OCI-LY1 (cell line): ENCODE results near the gene SSX4B.

ENCODE experiments used
- H2AFZ ChIP-seq: fragments of 200-600 bp; sonication (generic), shearing (Covaris generic); 2 replicates; pipeline ENCODE4 v1.6.0; 2014; ENCODE audit warnings: antibody characterized with exemption, mild to moderate bottlenecking, low read length
- H3F3A ChIP-seq: fragments of 200-600 bp; sonication (generic), shearing (Covaris generic); 2 replicates; pipeline ENCODE4 v1.6.0; 2014; ENCODE audit warnings: mild to moderate bottlenecking, antibody characterized with exemption, low read length, moderate library complexity; ENCODE audit not compliant: insufficient read depth
- H3K27ac ChIP-seq: fragments of 200-600 bp; sonication (generic); 2 replicates; pipeline ENCODE4 v1.5.1; 2014; ENCODE audit warnings: low read length, mixed run types, mild to moderate bottlenecking, low read depth; ENCODE audit not compliant: poor library complexity, severe bottlenecking
- H3K27me3 ChIP-seq: fragments of 200-600 bp; sonication (generic); 2 replicates; pipeline ENCODE4 v1.6.0; 2014; ENCODE audit warnings: antibody characterized with exemption, mild to moderate bottlenecking, low read length, moderate library complexity; ENCODE audit not compliant: insufficient read depth
- H3K36me3 ChIP-seq: fragments of 200-600 bp; sonication (generic); 2 replicates; pipeline ENCODE4 v1.6.1; 2014; ENCODE audit warnings: mild to moderate bottlenecking, antibody characterized with exemption, low read length, moderate library complexity, mixed read lengths; ENCODE audit not compliant: insufficient read depth
- H3K4me1 ChIP-seq: fragments of 200-600 bp; sonication (generic); 2 replicates; pipeline ENCODE4 v1.5.1; 2014; ENCODE audit warnings: mild to moderate bottlenecking, low read length, moderate library complexity; ENCODE audit not compliant: insufficient read depth, severe bottlenecking
- H3K4me2 ChIP-seq: fragments of 200-600 bp; sonication (generic), shearing (Covaris generic); 2 replicates; pipeline ENCODE4 v1.6.1; 2014; ENCODE audit warnings: low read length
- H3K4me3 ChIP-seq: fragments of 200-600 bp; sonication (generic); 2 replicates; pipeline ENCODE4 v1.5.1; 2014; ENCODE audit warnings: low read length, low read depth, mild to moderate bottlenecking, mixed read lengths; ENCODE audit not compliant: poor library complexity, severe bottlenecking
- H3K79me2 ChIP-seq: fragments of 200-600 bp; shearing (Covaris generic); 2 replicates; pipeline ENCODE4 v1.6.1; 2016; ENCODE audit warnings: mixed run types, low read length, mixed read lengths; ENCODE audit not compliant: insufficient read depth
- H3K9ac ChIP-seq: fragments of 200-600 bp; sonication (generic), shearing (Covaris generic); 2 replicates; pipeline ENCODE4 v1.6.1; 2014; ENCODE audit warnings: mild to moderate bottlenecking, low read length, mixed read lengths
- H3K9me2 ChIP-seq: fragments of 200-600 bp; sonication (generic), shearing (Covaris generic); 2 replicates; pipeline ENCODE4 v1.6.1; 2014; ENCODE audit warnings: low read depth, mild to moderate bottlenecking, low read length, mixed read lengths
- H3K9me3 ChIP-seq: fragments of 200-600 bp; shearing (Covaris generic); 2 replicates; pipeline ENCODE4 v1.6.1; 2014; ENCODE audit warnings: low read length, mixed read lengths
- H4K20me1 ChIP-seq: fragments of 200-600 bp; sonication (generic), shearing (Covaris generic); 2 replicates; pipeline ENCODE4 v1.6.0; 2016; ENCODE audit warnings: mild to moderate bottlenecking, low read length; ENCODE audit not compliant: insufficient read depth
- CTCF ChIP-seq: fragments of 200-600 bp; sonication (generic), shearing (Covaris generic); IDR thresholded peaks from 2 replicates; pipeline ENCODE4 v1.5.1; 2017; ENCODE audit warnings: mild to moderate bottlenecking, antibody characterized with exemption, low read length, moderate library complexity, mixed read lengths
- EZH2 ChIP-seq: fragments of 200-600 bp; sonication (generic), shearing (Covaris generic); IDR thresholded peaks from 2 replicates; pipeline ENCODE4 v1.8.0; 2017; ENCODE audit warnings: borderline replicate concordance, mixed run types, mild to moderate bottlenecking, antibody characterized with exemption, low read length, moderate library complexity, mixed read lengths

The SSX4B gene

GRCh38 chrX:48458711-48459110 lies 47.0 kb upstream of the SSX4B start:
- Histone ChIP-seq H3K4me2 (no peak overlapping the region), H2AFZ (no peak overlapping the region), H3K4me1 (no peaks in the 10 kb centered on the region), H4K20me1 (no peaks in the 10 kb centered on the region), H3K9ac (no peak overlapping the region), H3F3A (no peaks in the 10 kb centered on the region), H3K27ac (no peak overlapping the region), H3K4me3 (no peak overlapping the region), H3K36me3 (peaks cover 6% of the 10 kb centered on the region; the same call in 1 of the 2 replicates), H3K79me2 (no peaks in the 10 kb centered on the region), H3K9me3 (no peaks in the 10 kb centered on the region), H3K9me2 (no peaks in the 10 kb centered on the region), H3K27me3 (no peaks in the 10 kb centered on the region)
- TF ChIP-seq EZH2 (no peak), CTCF (no peak)

DNA sequence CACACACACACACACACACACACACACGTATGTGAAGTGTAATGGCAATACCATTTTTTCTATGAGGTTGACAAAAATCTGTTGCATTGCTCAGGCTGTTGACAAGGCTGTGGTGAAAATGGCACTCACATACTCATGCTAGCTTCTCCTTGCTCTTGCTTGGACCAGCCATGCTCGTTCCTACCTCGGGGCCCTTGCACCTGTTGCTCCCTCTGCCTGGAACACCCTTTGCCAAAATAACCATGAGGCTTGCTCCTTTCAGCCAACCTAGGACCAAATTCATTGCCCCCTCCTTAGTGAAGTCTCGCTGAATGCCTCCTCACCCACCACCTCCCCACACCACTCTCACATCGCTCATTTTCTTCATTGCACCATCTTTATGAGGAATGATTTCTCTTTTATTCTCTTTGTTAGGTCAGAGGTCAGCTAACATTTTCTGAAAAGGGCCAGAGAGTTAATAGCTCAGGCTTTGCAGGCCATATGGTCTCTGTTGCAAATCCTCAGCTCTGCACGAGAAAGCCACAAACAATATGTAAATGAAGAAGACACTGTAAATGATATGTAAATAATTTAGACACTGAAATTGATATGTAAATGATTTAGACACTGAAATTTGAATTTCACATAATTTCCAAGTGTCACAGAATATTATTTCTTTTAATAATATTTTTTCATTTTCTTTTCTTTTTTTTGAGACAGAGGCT lies 45.0 kb upstream of the SSX4B start:
- no peaks in the 10 kb centered on the region for H3K27me3 ChIP-seq
- H3F3A ChIP-seq, result no peaks in the 10 kb centered on the region
- no peak overlapping the region for H3K4me2 ChIP-seq
- peaks cover 6% of the 10 kb centered on the region; the same call in 1 of the 2 replicates for H3K36me3 ChIP-seq
- no peaks in the 10 kb centered on the region for H3K4me1 ChIP-seq
- no peaks in the 10 kb centered on the region for H4K20me1 ChIP-seq
- H3K9ac ChIP-seq, result no peak overlapping the region
- no peaks in the 10 kb centered on the region for H3K9me2 ChIP-seq
- H3K4me3 ChIP-seq, result no peak overlapping the region
- TF ChIP-seq EZH2, result no peak
- no peak for TF ChIP-seq CTCF
- no peak overlapping the region for H2AFZ ChIP-seq
- no peaks in the 10 kb centered on the region for H3K9me3 ChIP-seq
- H3K27ac ChIP-seq, result no peak overlapping the region
- H3K79me2 ChIP-seq, result no peaks in the 10 kb centered on the region

DNA sequence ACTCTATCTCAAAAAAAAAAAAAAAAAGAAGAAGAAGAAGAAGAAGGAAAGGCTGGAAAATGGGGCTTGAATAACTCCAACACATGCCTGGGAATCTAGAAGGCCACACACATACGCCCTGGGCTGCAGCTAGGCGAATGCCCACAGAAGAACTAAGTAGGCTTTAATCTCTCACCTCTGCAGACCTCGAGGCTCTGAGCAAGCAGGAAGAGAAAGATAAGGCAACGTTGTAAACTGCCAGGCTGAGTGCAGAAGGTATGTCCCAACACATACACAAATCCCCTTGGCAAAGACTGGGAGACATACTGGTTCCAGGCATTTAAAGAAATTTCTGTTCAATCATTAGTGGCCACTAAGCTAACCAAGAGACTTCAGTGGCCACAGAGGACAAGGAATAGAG lies 39.9 kb upstream of the SSX4B start:
- H2AFZ ChIP-seq, result no peak overlapping the region
- H3K79me2 ChIP-seq, result no peaks in the 10 kb centered on the region
- no peaks in the 10 kb centered on the region for H3F3A ChIP-seq
- H4K20me1 ChIP-seq, result no peaks in the 10 kb centered on the region
- no peaks in the 10 kb centered on the region for H3K9me2 ChIP-seq
- no peak for TF ChIP-seq CTCF
- no peak for TF ChIP-seq EZH2
- no peaks in the 10 kb centered on the region for H3K4me1 ChIP-seq
- no peaks in the 10 kb centered on the region for H3K36me3 ChIP-seq
- H3K27ac ChIP-seq, result no peak overlapping the region
- no peak overlapping the region for H3K4me3 ChIP-seq
- H3K4me2 ChIP-seq, result no peak overlapping the region
- no peaks in the 10 kb centered on the region for H3K27me3 ChIP-seq
- H3K9ac ChIP-seq, result no peak overlapping the region
- no peaks in the 10 kb centered on the region for H3K9me3 ChIP-seq
